ENCODE results near the gene PCDHA4.

- TF ChIP-seq REST (IDR thresholded peaks at IDR 0.05; ENCODE audit: unreplicated experiment) (no peak), CTCF (conservative IDR thresholded peaks at IDR 0.05; ENCODE audit: low read depth in 2 of 2) (no peak), ETS1 (IDR thresholded peaks at IDR 0.05) (no peak), EZH2phosphoT487 (IDR thresholded peaks at IDR 0.05; ENCODE audit: unreplicated experiment) (no peak), STAT1 (IDR thresholded peaks at IDR 0.05; ENCODE audit: unreplicated experiment) (no peak), POLR2AphosphoS5 (IDR thresholded peaks at IDR 0.05; ENCODE audit: low read depth) (no peak), EZH2 (IDR thresholded peaks at IDR 0.05; ENCODE audit: low read depth, unreplicated experiment) (no peak)
These were observed 4.0 kb upstream of the PCDHA4 start for GRCh38 chr5:140802781-140803271.

All from GM23338 (cell line).